Kidney tubule cell (primary cell): ENCODE results near the gene GRK3.
A peak's percentile ranks its signal among the peaks of the same experiment; 100 is the strongest.

Experiments used
- DNase-seq: peaks from one replicate; pipeline ENCODE4 v3.0.0-alpha.2; 2018; ENCODE audit warnings: low spot score

GRK3 gene

DNA sequence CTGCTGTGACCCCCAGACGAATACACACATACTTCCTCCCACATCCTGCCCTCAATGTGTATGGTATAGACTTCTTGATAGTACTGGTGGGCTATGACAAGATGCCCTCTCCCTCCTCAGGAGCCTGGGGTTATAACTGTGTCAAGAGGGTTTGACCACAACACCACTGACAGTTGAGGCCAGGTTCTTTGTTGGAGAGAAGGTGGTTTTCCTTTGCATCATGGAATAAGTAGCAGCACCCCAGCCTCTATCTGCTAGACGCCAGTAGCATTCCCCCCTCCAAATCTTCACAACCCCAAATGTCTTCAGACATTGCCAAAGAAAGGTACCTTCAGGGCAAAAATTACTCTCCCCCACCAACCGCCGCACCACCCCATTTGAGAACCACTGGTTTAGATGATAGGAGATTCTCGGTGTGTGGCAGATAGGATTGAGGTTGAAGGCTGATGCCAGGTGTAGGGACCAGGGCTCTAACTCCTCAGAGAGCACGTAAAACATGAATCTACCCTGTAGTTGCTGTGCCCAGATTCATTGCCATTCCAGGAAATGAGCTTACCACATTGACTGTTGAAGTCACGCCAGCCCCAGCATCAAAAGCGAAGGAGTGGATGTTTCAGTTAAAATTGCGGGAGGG lies 172.0 kb downstream of the GRK3 start:
- no peak for DNase-seq

DNA sequence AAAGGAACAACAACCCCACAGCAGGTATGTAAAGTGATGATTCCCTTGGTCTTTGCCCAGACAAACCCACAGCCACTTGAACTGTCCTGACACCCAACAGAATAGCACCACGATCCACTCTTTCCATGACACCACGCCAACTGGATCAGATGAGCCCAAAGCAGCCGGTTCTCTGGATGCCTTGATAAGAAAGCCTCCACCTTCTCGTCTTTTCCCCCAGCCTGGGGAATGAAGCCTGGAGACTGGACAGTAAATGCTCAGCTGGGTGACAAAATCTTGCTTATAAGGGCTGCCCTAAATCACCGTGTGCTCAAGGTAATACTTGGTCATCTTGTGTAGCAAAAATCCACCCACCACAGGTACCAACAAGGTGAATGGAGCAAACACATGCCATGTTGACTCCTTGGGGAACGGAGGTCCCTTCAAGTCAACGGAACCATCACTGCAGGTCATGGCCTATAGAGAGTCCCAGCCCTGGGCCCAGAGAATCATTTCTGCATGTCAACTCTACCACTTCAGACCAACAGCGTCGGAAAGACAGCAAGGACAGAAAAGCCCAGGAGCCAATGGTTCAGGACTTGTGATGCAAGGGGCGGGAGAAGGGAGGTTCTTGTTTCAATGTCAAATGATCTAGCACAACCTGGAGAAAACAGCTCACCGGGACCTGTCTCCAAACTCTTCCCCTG lies 175.3 kb downstream of the GRK3 start:
- DNase-seq = no peak

GRCh38 chr22:25741692-25742626 lies 177.5 kb downstream of the GRK3 start, which contains the start of gene MYO18B:
TSS of gene MYO18B (plus strand) at chr22:25742188. CDS start at chr22:25761093, 18,905 bp downstream.
- DNase-seq = no peak

GRCh38 chr22:25742918-25743708 lies 178.6 kb downstream of the GRK3 start:
- no peak for DNase-seq

- no peak for DNase-seq
Observed at GRCh38 chr22:25744694-25745093, 180.2 kb downstream of the GRK3 start.

- peak; percentile 28 for DNase-seq
Observed at GRCh38 chr22:25745341-25746011, 181.0 kb downstream of the GRK3 start.

- peak; percentile 53 for DNase-seq
Observed at GRCh38 chr22:25746012-25746373, 181.5 kb downstream of the GRK3 start.

DNA sequence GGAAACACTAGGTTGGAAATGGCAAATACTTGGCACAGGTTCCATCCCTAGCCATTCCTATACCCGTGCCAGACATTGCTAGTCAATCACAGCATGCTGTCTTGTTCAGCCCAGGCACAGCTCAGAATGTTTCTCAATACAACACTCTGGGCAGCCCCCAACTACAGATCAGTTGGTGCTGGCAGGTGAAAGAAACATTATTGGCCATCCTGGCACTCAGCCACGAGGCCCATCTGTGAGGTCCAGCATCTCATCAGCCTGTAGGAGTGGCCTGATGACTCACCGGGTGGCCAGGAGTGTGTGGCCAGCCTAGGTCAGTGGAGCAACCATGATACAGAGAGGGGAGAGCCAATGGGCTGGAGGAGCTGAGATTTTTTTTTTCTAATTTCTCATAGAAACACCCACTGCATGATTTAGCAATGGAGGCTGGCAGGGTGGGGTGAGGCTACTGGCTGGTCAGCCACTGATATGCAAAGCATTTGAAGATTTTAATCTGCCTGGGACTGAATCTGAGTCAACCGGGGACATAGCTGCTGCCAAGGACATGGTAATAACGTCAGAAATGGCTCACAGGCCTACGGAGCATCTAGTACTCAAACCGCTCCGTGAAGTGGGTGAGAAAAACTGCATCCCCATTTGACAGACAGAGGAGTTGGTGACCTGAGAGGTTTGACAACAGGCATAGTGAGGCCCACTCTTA lies 182.9 kb downstream of the GRK3 start:
- DNase-seq = peak; percentile 93

- no peak for DNase-seq
Observed at GRCh38 chr22:25748140-25748539, 183.7 kb downstream of the GRK3 start.

GRCh38 chr22:25748704-25749103 lies 184.2 kb downstream of the GRK3 start:
- no peak for DNase-seq

DNA sequence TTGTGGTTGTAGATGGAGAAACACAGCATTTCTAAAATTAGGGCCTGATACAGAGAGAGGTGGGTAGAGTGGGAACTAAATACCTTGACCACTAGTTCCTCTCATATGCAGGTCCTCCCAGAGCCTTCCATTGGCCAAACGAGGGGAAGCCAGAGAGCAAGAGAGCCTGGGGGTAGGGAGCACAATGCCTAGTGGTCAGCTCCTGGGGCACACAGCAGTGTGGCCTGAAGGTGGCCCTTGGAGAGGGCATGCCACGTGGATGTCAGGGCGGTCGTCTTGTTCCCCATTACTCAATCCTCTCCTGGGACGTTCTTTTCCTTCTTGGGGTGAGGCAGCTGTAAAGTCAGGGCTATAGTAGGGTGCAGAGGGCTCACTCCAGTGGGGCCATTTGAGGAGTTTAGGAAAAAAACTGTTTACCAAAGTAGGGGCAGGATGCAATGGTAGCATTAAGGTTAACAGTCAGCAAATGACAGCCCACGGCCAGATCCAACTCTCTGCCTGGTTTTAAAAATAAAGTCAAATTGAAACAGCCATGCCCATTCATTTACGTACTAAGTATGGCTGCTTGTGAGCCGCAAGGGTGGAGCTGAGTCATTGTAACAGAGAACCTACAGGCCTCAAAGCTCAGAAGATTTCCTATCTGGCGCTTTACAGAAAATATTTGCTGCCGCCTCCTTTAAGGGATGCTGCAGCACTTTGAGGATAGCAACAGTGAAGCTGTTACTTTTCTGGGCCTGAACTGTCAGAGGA lies 185.1 kb downstream of the GRK3 start:
- DNase-seq = no peak

- no peak for DNase-seq
Observed at GRCh38 chr22:25750569-25751173, 186.2 kb downstream of the GRK3 start.

DNA sequence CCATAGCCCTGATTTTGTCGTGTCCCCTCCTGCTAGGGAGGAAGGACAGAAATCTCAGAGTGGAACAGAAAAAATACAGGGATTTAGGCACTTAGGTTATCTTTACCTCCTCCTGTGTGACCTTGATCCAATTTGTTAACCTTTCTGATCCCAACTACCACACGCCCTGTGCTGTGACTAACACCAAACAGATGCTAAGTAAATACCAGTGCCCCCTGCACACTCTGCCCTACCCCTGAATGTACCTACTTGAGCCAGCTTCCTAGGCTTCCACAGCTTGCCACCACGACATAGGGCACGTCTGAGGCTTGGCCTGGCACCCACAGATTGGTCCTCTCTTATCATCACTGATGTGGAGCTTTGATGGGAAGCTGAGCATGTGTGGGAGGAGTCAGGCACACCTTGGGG lies 186.7 kb downstream of the GRK3 start:
- DNase-seq = no peak

DNA sequence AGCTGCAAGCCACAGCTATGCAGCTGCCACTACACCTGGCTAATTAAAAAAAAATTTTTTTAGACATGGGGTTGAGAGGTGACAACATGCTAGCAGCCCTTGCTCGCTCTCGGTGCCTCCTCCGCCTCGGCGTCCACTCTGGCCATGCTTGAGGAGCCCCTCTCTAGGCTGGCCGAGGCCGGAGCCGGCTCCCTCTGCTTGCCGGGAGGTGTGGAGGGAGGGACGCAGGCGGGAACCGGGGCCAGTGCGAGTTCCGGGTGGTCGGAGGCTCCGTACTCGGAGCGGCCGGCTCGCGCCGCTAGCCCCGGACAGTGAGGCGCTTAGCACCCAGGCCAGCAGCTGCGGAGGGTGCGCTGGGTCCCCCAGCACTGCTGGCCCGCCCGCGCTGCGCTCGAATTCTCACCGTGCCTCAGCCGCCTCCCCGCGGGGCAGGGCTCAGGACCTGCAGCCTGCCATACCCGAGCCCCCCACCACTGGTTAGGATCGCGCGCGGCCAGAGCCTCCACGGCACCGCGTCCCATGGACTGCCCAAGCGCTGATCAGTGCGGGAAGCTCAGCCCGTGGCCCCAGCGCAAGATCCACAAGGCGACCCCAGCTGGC lies 188.2 kb downstream of the GRK3 start:
- DNase-seq = no peak

GRCh38 chr22:25753252-25753651 lies 188.8 kb downstream of the GRK3 start:
- no peak for DNase-seq

DNA sequence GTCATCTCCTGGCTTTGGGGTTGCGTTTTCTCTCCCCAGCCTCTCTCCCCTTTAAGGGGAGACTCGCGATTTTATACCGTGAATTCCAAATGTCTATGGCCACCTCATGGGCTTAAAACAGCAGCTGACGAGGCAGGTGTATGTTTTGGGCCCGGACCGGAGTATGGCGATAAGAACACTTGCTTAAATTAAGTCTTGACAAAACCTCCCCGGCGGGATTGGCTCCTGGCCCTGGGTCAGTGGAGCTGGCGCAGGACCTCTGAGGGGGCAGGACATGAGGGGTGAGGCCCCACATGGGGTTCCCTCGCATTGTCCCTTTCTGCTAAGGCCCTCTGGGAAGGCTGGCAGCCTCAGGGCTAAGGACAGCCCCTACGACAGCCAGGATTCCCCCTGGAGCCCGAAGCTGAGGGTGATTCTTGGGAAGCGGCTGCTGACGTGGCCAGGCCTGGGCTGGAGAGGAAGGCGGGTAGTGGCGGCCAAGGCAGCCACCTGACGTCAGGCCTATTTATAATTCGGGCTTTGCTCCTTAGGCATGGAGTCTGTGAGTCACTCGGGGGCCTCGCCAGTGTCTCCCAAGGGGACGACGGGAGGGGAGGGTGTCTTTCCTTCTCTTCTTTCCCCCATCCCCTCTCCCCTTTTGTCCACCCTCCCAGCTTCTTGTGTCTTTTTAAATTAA lies 190.2 kb downstream of the GRK3 start:
- DNase-seq = no peak

DNA sequence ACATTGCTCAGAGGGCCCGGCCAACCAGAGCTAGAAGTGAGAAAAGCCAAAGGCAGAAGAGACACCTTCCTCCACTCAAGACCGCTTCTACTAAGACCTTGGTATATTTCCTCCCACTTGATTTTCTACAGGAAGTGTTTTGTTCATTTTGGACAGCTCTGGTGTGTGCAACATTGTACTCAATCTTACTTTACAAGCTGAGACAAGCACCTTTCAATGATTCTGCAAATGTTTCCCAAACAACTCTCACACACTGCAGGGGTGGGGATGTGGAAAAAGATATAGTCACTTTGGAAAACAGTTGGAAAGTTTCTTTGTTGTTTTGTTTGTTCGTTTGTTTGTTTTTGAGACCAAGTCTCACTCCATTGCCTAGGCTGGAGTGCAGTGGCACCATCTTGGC lies 193.2 kb downstream of the GRK3 start:
- DNase-seq = no peak

DNA sequence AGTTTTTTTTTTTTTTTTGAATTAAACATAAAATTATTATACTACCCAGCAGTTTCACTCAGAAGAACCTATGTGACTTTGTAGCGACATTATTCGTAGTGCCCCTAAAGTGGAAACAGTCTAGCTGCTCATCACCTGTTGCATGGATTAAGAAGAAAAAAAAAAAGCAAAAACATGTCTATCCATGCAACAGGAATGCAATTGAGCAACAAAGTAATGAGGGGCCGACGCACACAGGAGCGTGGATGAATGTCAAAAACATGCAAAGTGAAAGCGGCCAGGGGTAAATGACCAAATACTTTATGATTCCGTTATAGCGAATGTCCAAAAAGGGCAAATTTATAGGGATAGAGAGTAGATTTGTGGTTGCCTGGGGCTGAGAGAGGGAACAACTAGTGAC lies 193.8 kb downstream of the GRK3 start:
- no peak for DNase-seq

- peak; percentile 97 for DNase-seq
Observed at GRCh38 chr22:25759825-25760231, 195.4 kb downstream of the GRK3 start.
